Heart left ventricle (tissue), 13 donors: ENCODE measurements around the gene TMEM109.

Source experiments
- POLR2A ChIP-seq, 2 donors: fragments of 450-650 bp; IDR thresholded peaks; one replicate each; pipeline ENCODE4 v1.6.1; 2017; ENCODE audit warnings: antibody characterized with exemption in 2 of 2, mild to moderate bottlenecking in 2 of 2, moderate library complexity in 2 of 2
- TF ChIP-seq, protein P1 (sequence below), 12 donors: fragments of 200-600 bp; sonication (generic) in 4 of 12; IDR thresholded peaks; one replicate each; pipeline versions ENCODE4 v1.5.0 to v1.8.0; 2018 to 2022; ENCODE audit warnings: antibody characterized with exemption in 12 of 12, mild to moderate bottlenecking in 5 of 12
- donor health status: ischemic (EF 13 %, LVEDD 7.1; RV severe dilation, severe dysfunction).
- donor health status: DM: no; HTN: yes; CAD: no.
- donor health status: DM: no; HTN: no; CAD: no.
- donor health status: ischemic (EF 25% LVEDD 6.9; RV normal size, moderate dysfunction).
- donor health status: ischemic (EF 25% LVEDD 5.7; RV mildly dilated, moderate dysfunction).
- donor health status: ischemic (EF 35%, LVEDD 5.7; RV mildly dilated, moderate dysfunction).
- donor health status: nonischemic (EF 11% LVEDD 7.7; RV severe dilation, severe dysfunction).
- donor health status: DM: yes; HTN: yes; CAD: no.
- donor health status: PGD.
- donor health status: ischemic (EF 29% LVEDD 5.4; RV normal size, mild dysfunction).
- donor health status: nonischemic (EF 23%, LVEDD 6.1; RV moderate dilation, normal function).

- no peak for TF ChIP-seq POLR2A (IDR thresholded peaks at IDR 0.05)
- TF ChIP-seq, protein P1, sequence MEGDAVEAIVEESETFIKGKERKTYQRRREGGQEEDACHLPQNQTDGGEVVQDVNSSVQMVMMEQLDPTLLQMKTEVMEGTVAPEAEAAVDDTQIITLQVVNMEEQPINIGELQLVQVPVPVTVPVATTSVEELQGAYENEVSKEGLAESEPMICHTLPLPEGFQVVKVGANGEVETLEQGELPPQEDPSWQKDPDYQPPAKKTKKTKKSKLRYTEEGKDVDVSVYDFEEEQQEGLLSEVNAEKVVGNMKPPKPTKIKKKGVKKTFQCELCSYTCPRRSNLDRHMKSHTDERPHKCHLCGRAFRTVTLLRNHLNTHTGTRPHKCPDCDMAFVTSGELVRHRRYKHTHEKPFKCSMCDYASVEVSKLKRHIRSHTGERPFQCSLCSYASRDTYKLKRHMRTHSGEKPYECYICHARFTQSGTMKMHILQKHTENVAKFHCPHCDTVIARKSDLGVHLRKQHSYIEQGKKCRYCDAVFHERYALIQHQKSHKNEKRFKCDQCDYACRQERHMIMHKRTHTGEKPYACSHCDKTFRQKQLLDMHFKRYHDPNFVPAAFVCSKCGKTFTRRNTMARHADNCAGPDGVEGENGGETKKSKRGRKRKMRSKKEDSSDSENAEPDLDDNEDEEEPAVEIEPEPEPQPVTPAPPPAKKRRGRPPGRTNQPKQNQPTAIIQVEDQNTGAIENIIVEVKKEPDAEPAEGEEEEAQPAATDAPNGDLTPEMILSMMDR (IDR thresholded peaks at IDR 0.05) = no peak
Observed at GRCh38 chr11:60971520-60971919, 57.6 kb downstream of the TMEM109 start, which contains the start of gene CD6.
